HG02763 (cell line): ENCODE data around the gene C6orf89.

ENCODE experiments used
- ATAC-seq: cut with Tn5 transposase; IDR thresholded peaks from one replicate; pipeline ENCODE4 v1.9.1; 2021; ENCODE audit warnings: mild to moderate bottlenecking, moderate library complexity; ENCODE audit not compliant: unreplicated experiment

The C6orf89 gene

GRCh38 chr6:36967301-36967700 is 81.5 kb downstream of the C6orf89 start:
- ATAC-seq, result no peak

- no peak for ATAC-seq
These were observed 82.0 kb downstream of the C6orf89 start for GRCh38 chr6:36967757-36968156.

- ATAC-seq, result no peak
These were observed 82.7 kb downstream of the C6orf89 start for GRCh38 chr6:36968266-36968977.

- ATAC-seq, result no peak
These were observed 83.5 kb downstream of the C6orf89 start for GRCh38 chr6:36969240-36969691.

GRCh38 chr6:36969988-36970891 is 84.5 kb downstream of the C6orf89 start:
- ATAC-seq, result no peak

GRCh38 chr6:36970892-36971842 is 85.4 kb downstream of the C6orf89 start:
- no peak for ATAC-seq

GRCh38 chr6:36971921-36972673 is 86.3 kb downstream of the C6orf89 start:
- no peak for ATAC-seq

- ATAC-seq, result no peak
These were observed 87.4 kb downstream of the C6orf89 start for GRCh38 chr6:36973190-36973589.

- ATAC-seq, result no peak
These were observed 87.9 kb downstream of the C6orf89 start for GRCh38 chr6:36973647-36974046.

GRCh38 chr6:36975231-36976006 is 89.7 kb downstream of the C6orf89 start:
- no peak for ATAC-seq

GRCh38 chr6:36976007-36976264 is 90.2 kb downstream of the C6orf89 start:
- no peak for ATAC-seq

- no peak for ATAC-seq
These were observed 90.8 kb downstream of the C6orf89 start for GRCh38 chr6:36976509-36976908.

GRCh38 chr6:36976931-36977330 is 91.2 kb downstream of the C6orf89 start:
- no peak for ATAC-seq

- ATAC-seq, result no peak
These were observed 91.8 kb downstream of the C6orf89 start for GRCh38 chr6:36977470-36977941.
